Measurements from ENCODE around the gene SRSF1.

Gene SRSF1

GRCh38 chr17:57968456-57968855 lies 38.6 kb downstream of the SRSF1 start:
- Histone ChIP-seq H3K4me3 (ENCODE audit: severe bottlenecking) (no peak overlapping the region), H3K9me3 (ENCODE audit: severe bottlenecking) (no peaks in the 10 kb centered on the region), H3K36me3 (ENCODE audit: low read depth) (peaks cover 9% of the 10 kb centered on the region), H3K27me3 (ENCODE audit: insufficient read depth, poor library complexity, severe bottlenecking) (no peaks in the 10 kb centered on the region), H3K4me1 (ENCODE audit: insufficient read depth, poor library complexity, severe bottlenecking) (no peaks in the 10 kb centered on the region), H3K27ac (ENCODE audit: poor library complexity, severe bottlenecking) (no peak overlapping the region)
- ATAC-seq (ENCODE audit: low read depth) (no peak), DNase-seq (ENCODE audit: low spot score) (no peak)
- no peak for TF ChIP-seq CTCF (IDR thresholded peaks at IDR 0.05; ENCODE audit: poor library complexity, severe bottlenecking)

GRCh38 chr17:57966875-57967274 lies 40.2 kb downstream of the SRSF1 start:
- no peak for TF ChIP-seq CTCF (IDR thresholded peaks at IDR 0.05; ENCODE audit: poor library complexity, severe bottlenecking)
- Histone ChIP-seq H3K4me1 (ENCODE audit: insufficient read depth, poor library complexity, severe bottlenecking) (no peaks in the 10 kb centered on the region), H3K27me3 (ENCODE audit: insufficient read depth, poor library complexity, severe bottlenecking) (no peaks in the 10 kb centered on the region), H3K4me3 (ENCODE audit: severe bottlenecking) (no peak overlapping the region), H3K36me3 (ENCODE audit: low read depth) (no peaks in the 10 kb centered on the region), H3K9me3 (ENCODE audit: severe bottlenecking) (no peaks in the 10 kb centered on the region), H3K27ac (ENCODE audit: poor library complexity, severe bottlenecking) (no peak overlapping the region)
- ATAC-seq (ENCODE audit: low read depth) (no peak), DNase-seq (ENCODE audit: low spot score) (no peak)

DNA sequence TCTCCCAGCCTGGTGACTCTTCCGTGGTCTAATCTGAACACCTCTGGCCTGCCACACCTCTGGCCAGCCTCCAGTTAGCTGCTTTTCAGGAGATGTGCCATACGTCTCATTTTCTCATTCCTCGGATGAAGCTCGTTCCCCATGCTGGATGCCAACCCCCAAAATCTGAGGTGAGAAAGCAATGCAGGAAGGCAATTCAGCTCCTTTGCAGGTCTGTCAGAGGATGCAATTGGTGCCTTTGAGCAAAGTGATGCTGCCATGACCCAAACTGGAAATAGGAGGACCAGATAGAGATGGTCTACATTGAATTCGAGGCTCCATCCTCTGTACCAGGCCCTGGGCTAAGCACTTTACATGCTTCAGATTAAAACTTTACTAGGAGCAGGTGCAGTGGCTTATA lies 40.8 kb downstream of the SRSF1 start:
- Histone ChIP-seq H3K9me3 (ENCODE audit: severe bottlenecking) (no peaks in the 10 kb centered on the region), H3K36me3 (ENCODE audit: low read depth) (no peaks in the 10 kb centered on the region), H3K4me3 (ENCODE audit: severe bottlenecking) (no peak overlapping the region), H3K4me1 (ENCODE audit: insufficient read depth, poor library complexity, severe bottlenecking) (no peaks in the 10 kb centered on the region), H3K27me3 (ENCODE audit: insufficient read depth, poor library complexity, severe bottlenecking) (no peaks in the 10 kb centered on the region), H3K27ac (ENCODE audit: poor library complexity, severe bottlenecking) (no peak overlapping the region)
- no peak for TF ChIP-seq CTCF (IDR thresholded peaks at IDR 0.05; ENCODE audit: poor library complexity, severe bottlenecking)
- no peak for ATAC-seq (ENCODE audit: low read depth)
- DNase-seq (ENCODE audit: low spot score), result no peak

GRCh38 chr17:57965521-57966160 lies 41.4 kb downstream of the SRSF1 start:
- no peaks in the 10 kb centered on the region for H3K36me3 ChIP-seq (ENCODE audit: low read depth)
- H3K27ac ChIP-seq (ENCODE audit: poor library complexity, severe bottlenecking), result no peak overlapping the region
- TF ChIP-seq CTCF (IDR thresholded peaks at IDR 0.05; ENCODE audit: poor library complexity, severe bottlenecking), result no peak
- H3K9me3 ChIP-seq (ENCODE audit: severe bottlenecking), result no peaks in the 10 kb centered on the region
- no peaks in the 10 kb centered on the region for H3K27me3 ChIP-seq (ENCODE audit: insufficient read depth, poor library complexity, severe bottlenecking)
- no peak for ATAC-seq (ENCODE audit: low read depth)
- H3K4me3 ChIP-seq (ENCODE audit: severe bottlenecking), result no peak overlapping the region
- H3K4me1 ChIP-seq (ENCODE audit: insufficient read depth, poor library complexity, severe bottlenecking), result no peaks in the 10 kb centered on the region
- DNase-seq (ENCODE audit: low spot score), result no peak

- DNase-seq (ENCODE audit: low spot score), result no peak
Measured at GRCh38 chr17:57963149-57963511, 43.9 kb downstream of the SRSF1 start.

More at GRCh38 chr17:57963149-57963511, 43.9 kb downstream of the SRSF1 start:
- H3K4me3 ChIP-seq (ENCODE audit: severe bottlenecking), result no peak overlapping the region
- TF ChIP-seq CTCF (IDR thresholded peaks at IDR 0.05; ENCODE audit: poor library complexity, severe bottlenecking), result no peak
- H3K27me3 ChIP-seq (ENCODE audit: insufficient read depth, poor library complexity, severe bottlenecking), result no peaks in the 10 kb centered on the region
- H3K36me3 ChIP-seq (ENCODE audit: low read depth), result no peaks in the 10 kb centered on the region
- no peak for ATAC-seq (ENCODE audit: low read depth)
- no peaks in the 10 kb centered on the region for H3K4me1 ChIP-seq (ENCODE audit: insufficient read depth, poor library complexity, severe bottlenecking)
- no peaks in the 10 kb centered on the region for H3K9me3 ChIP-seq (ENCODE audit: severe bottlenecking)
- no peak overlapping the region for H3K27ac ChIP-seq (ENCODE audit: poor library complexity, severe bottlenecking)

All from RWPE2 (cell line).